Astrocyte (in vitro differentiated cells and primary cell): ENCODE data around the gene AUTS2. TPM values are rescaled to one million over a fixed set of nuclear protein-coding genes. Genes with fewer than 3 reads are reported as not detected.

Source experiments
- DNase-seq: peaks from one replicate; pipeline ENCODE4 v3.0.0-alpha.2; 2010; ENCODE audit warnings: low read depth
- FAIRE-seq: peaks from 2 replicates; lab custom pipeline; 2011; peaks lifted over from hg19 to GRCh38; lab: Jason Lieb, UNC
- H2AFZ ChIP-seq: 2 replicates; pipeline ENCODE4 v1.6.0; 2012; ENCODE audit warnings: low read depth, low read length, inconsistent platforms
- H3K27ac ChIP-seq: 2 replicates; pipeline ENCODE4 v1.5.1; 2011; ENCODE audit warnings: low read depth, low read length, inconsistent platforms
- H3K27me3 ChIP-seq: 2 replicates; pipeline ENCODE4 v1.6.0; 2011; ENCODE audit warnings: low read length, inconsistent platforms; ENCODE audit not compliant: insufficient read depth
- H3K36me3 ChIP-seq: 2 replicates; pipeline ENCODE4 v1.5.1; 2011; ENCODE audit warnings: low read length, inconsistent platforms; ENCODE audit not compliant: insufficient read depth
- H3K4me1 ChIP-seq: 2 replicates; pipeline ENCODE4 v1.5.1; 2011; ENCODE audit warnings: low read length, inconsistent platforms; ENCODE audit not compliant: insufficient read depth
- H3K4me2 ChIP-seq: 2 replicates; pipeline ENCODE4 v1.6.0; 2012; ENCODE audit warnings: low read length, inconsistent platforms
- H3K4me3 ChIP-seq: 2 replicates; pipeline ENCODE4 v1.5.1; 2011; ENCODE audit warnings: low read depth, mild to moderate bottlenecking, low read length, inconsistent platforms; ENCODE audit not compliant: insufficient read depth
- H3K79me2 ChIP-seq: 2 replicates; pipeline ENCODE4 v1.6.0; 2012; ENCODE audit warnings: mild to moderate bottlenecking, low read length, inconsistent platforms; ENCODE audit not compliant: insufficient read depth
- H3K9ac ChIP-seq: 2 replicates; pipeline ENCODE4 v1.6.0; 2012; ENCODE audit warnings: mild to moderate bottlenecking, low read length, inconsistent platforms
- H3K9me3 ChIP-seq: 2 replicates; pipeline ENCODE4 v1.5.1; 2012; ENCODE audit warnings: low read depth, mild to moderate bottlenecking, low read length, inconsistent platforms; ENCODE audit not compliant: insufficient read depth
- H4K20me1 ChIP-seq: 2 replicates; pipeline ENCODE4 v1.6.0; 2012; ENCODE audit warnings: low read length, inconsistent platforms; ENCODE audit not compliant: insufficient read depth
- H3K27ac Mint-ChIP-seq: one replicate; pipeline ENCODE4 v1.8.0; 2021; ENCODE audit warnings: mild to moderate bottlenecking, mixed read lengths; ENCODE audit not compliant: unreplicated experiment
- H3K27me3 Mint-ChIP-seq: one replicate; pipeline ENCODE4 v1.8.0; 2021; ENCODE audit warnings: low read depth, mixed read lengths; ENCODE audit not compliant: unreplicated experiment
- H3K36me3 Mint-ChIP-seq: one replicate; pipeline ENCODE4 v1.8.0; 2021; ENCODE audit warnings: low read depth, mixed read lengths; ENCODE audit not compliant: unreplicated experiment
- H3K4me1 Mint-ChIP-seq: one replicate; pipeline ENCODE4 v1.8.0; 2021; ENCODE audit warnings: low read depth, mixed read lengths; ENCODE audit not compliant: unreplicated experiment
- H3K4me3 Mint-ChIP-seq: one replicate; pipeline ENCODE4 v1.8.0; 2021; ENCODE audit warnings: mild to moderate bottlenecking, moderate library complexity, mixed read lengths; ENCODE audit not compliant: unreplicated experiment
- H3K9me3 Mint-ChIP-seq: one replicate; pipeline ENCODE4 v1.8.0; 2021; ENCODE audit warnings: mild to moderate bottlenecking, mixed read lengths; ENCODE audit not compliant: unreplicated experiment
- EZH2 ChIP-seq: IDR thresholded peaks from 2 replicates; pipeline ENCODE4 v1.6.1; 2012; ENCODE audit warnings: mild to moderate bottlenecking, low read length, inconsistent platforms; ENCODE audit not compliant: insufficient read depth
- total RNA-seq: library from RNA; stranded (reverse); gene quantifications from 2 replicates; pipeline ENCODE4 v1.2.1, GENCODE V29; 2021
- TF ChIP-seq, protein P1 (sequence below): IDR thresholded peaks from 2 replicates; pipeline ENCODE4 v1.5.1; 2011; ENCODE audit warnings: low read depth, mild to moderate bottlenecking, inconsistent platforms, low read length, moderate library complexity; ENCODE audit not compliant: insufficient read depth

Gene AUTS2
- total RNA-seq, 1 donor from 2014 or later: 73.2 TPM

DNA sequence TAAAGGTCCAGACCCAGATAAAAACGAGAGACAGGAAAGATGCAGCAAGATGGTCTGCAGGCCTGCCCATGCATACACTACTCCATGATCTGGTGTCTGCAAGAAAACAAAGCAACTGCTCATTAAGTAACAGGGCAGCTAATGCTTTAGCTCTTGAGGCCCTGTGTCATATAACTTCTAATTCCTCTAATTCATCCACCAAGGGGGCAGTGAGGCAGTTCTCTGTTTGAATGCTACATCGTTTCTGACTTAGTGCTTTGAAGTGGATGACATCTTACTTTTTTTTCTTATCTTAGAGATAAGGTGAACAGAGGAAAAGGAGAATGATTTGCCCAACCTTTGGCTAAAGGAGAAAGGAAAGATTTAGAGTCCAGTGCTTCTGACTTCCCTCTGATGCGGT is 619.7 kb downstream of the AUTS2 start:
- Mint-ChIP-seq H3K4me3 (no peak overlapping the region), H3K27me3 (no peaks in the 10 kb centered on the region), H3K27ac (no peak overlapping the region), H3K36me3 (no peaks in the 10 kb centered on the region), H3K4me1 (peaks cover 18% of the 10 kb centered on the region), H3K9me3 (no peaks in the 10 kb centered on the region)
- Histone ChIP-seq H3K27me3 (no peaks in the 10 kb centered on the region), H3K36me3 (no peaks in the 10 kb centered on the region), H3K4me2 (no peak overlapping the region), H3K9ac (no peak overlapping the region), H3K27ac (no peak overlapping the region), H3K4me1 (peaks cover 6% of the 10 kb centered on the region), H3K9me3 (no peaks in the 10 kb centered on the region), H2AFZ (no peak overlapping the region), H3K4me3 (no peak overlapping the region), H3K79me2 (no peaks in the 10 kb centered on the region), H4K20me1 (no peaks in the 10 kb centered on the region)
- no peak for TF ChIP-seq EZH2
- TF ChIP-seq, protein P1, sequence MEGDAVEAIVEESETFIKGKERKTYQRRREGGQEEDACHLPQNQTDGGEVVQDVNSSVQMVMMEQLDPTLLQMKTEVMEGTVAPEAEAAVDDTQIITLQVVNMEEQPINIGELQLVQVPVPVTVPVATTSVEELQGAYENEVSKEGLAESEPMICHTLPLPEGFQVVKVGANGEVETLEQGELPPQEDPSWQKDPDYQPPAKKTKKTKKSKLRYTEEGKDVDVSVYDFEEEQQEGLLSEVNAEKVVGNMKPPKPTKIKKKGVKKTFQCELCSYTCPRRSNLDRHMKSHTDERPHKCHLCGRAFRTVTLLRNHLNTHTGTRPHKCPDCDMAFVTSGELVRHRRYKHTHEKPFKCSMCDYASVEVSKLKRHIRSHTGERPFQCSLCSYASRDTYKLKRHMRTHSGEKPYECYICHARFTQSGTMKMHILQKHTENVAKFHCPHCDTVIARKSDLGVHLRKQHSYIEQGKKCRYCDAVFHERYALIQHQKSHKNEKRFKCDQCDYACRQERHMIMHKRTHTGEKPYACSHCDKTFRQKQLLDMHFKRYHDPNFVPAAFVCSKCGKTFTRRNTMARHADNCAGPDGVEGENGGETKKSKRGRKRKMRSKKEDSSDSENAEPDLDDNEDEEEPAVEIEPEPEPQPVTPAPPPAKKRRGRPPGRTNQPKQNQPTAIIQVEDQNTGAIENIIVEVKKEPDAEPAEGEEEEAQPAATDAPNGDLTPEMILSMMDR: no peak
- DNase-seq (no peak), FAIRE-seq (no peak)

- Histone ChIP-seq H3K4me2 (no peak overlapping the region), H3K27me3 (no peaks in the 10 kb centered on the region), H4K20me1 (no peaks in the 10 kb centered on the region), H3K4me3 (no peak overlapping the region), H3K9ac (no peak overlapping the region), H3K9me3 (no peaks in the 10 kb centered on the region), H3K4me1 (peaks cover 6% of the 10 kb centered on the region), H2AFZ (no peak overlapping the region), H3K27ac (no peak overlapping the region), H3K36me3 (no peaks in the 10 kb centered on the region), H3K79me2 (no peaks in the 10 kb centered on the region)
- TF ChIP-seq EZH2: no peak
- TF ChIP-seq, protein P1: no peak
- no peak overlapping the region for H3K4me3 Mint-ChIP-seq
- H3K27me3 Mint-ChIP-seq: no peaks in the 10 kb centered on the region
- H3K9me3 Mint-ChIP-seq: no peaks in the 10 kb centered on the region
- no peak overlapping the region for H3K27ac Mint-ChIP-seq
- no peaks in the 10 kb centered on the region for H3K36me3 Mint-ChIP-seq
- H3K4me1 Mint-ChIP-seq: peaks cover 18% of the 10 kb centered on the region
- no peak for FAIRE-seq
- DNase-seq: no peak
These were observed 620.8 kb downstream of the AUTS2 start for GRCh38 chr7:70219061-70219460.

GRCh38 chr7:70229242-70229641 is 631.0 kb downstream of the AUTS2 start:
- Histone ChIP-seq H3K4me2 (no peak overlapping the region), H3K4me1 (no peaks in the 10 kb centered on the region), H3K36me3 (no peaks in the 10 kb centered on the region), H3K79me2 (no peaks in the 10 kb centered on the region), H3K9me3 (no peaks in the 10 kb centered on the region), H2AFZ (no peak overlapping the region), H3K27ac (no peak overlapping the region), H3K4me3 (no peak overlapping the region), H4K20me1 (no peaks in the 10 kb centered on the region), H3K27me3 (no peaks in the 10 kb centered on the region), H3K9ac (no peak overlapping the region)
- no peak for TF ChIP-seq EZH2
- TF ChIP-seq, protein P1: no peak
- H3K36me3 Mint-ChIP-seq: peaks cover 6% of the 10 kb centered on the region
- no peak for FAIRE-seq
- peaks cover 17% of the 10 kb centered on the region for H3K9me3 Mint-ChIP-seq
- H3K4me1 Mint-ChIP-seq: no peaks in the 10 kb centered on the region
- no peaks in the 10 kb centered on the region for H3K27me3 Mint-ChIP-seq
- H3K4me3 Mint-ChIP-seq: no peak overlapping the region
- H3K27ac Mint-ChIP-seq: no peak overlapping the region
- no peak for DNase-seq
